IMR-90 (cell line): Measurements from ENCODE around the gene LEKR1. TPM values are rescaled to one million over a fixed set of nuclear protein-coding genes. Genes with fewer than 3 reads are reported as not detected.

Experiments used
- FOS ChIP-seq: fragments of 150-350 bp; IDR thresholded peaks from 2 replicates; pipeline ENCODE4 v1.6.1; 2016; ENCODE audit warnings: low read depth, low read length
- polyA plus RNA-seq, 3 experiments: library from polyadenylated mRNA; depleted of rRNA; stranded (reverse); fragments of >200 nt; gene quantifications; 2 replicates each; pipeline ENCODE4 v1.2.3, GENCODE V29; 2012; ENCODE audit warnings: low replicate concordance in 1 of 3
- total RNA-seq: library from RNA; depleted of rRNA; stranded (reverse); fragments of >200 nt; gene quantifications from 2 replicates; pipeline ENCODE4 v1.2.3, GENCODE V29; 2012
- TF ChIP-seq, protein P1 (sequence below): fragments of 150-350 bp; IDR thresholded peaks from 2 replicates; pipeline ENCODE4 v1.6.1; 2017; ENCODE audit warnings: mild to moderate bottlenecking, antibody characterized with exemption, low read length, low read depth

Gene LEKR1
- total and polyA plus RNA-seq, 2 of the 4 experiments (the other 2 are of a cell fraction), result 0.19 to 0.36 TPM

DNA sequence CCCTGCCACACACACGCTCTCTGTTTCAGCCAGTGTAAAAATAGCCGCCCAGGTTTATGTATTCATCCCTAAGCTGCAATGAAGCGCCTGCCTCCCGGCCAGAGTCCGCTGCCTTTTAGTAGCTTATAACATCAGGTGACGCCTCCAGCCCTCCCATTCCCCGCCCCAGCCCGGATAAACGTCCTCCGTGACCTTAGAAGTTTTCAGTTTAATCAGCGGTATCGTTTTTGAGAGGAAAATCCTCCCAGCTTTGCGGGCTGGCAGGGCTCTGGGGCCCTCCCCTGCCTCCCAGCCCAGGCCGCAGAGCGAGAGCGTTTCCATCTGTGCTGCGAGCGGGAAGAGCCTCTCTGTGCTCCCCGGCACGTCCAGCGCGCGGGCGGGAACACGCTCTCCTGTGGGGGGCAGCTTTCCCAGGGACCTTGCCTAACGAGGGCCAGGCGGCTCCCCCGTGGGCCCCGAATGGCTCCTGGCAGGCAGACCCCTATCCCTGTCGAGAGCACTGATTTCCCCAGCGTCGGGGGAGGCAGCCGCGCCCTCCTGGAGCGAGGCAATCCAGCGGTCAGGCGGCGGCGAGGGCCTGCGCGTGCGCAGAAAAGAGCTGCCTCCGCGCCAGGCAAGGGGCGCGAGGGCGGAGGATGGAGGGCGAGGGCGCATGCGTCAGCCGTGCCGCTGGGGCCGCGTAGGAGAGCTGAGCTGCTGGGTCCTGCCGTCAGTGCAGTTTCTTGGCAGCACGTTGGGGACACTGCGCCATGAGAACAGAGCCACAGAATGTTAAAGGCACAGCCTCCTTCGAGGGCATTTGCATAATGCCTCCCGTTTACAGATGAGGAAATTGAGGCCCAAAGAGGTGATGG is 262.7 kb downstream of the LEKR1 start (continued):
- 0 out of 2 replicates have a peak, but pooled peaks have one; percentile 2 for TF ChIP-seq FOS
- TF ChIP-seq, protein P1, sequence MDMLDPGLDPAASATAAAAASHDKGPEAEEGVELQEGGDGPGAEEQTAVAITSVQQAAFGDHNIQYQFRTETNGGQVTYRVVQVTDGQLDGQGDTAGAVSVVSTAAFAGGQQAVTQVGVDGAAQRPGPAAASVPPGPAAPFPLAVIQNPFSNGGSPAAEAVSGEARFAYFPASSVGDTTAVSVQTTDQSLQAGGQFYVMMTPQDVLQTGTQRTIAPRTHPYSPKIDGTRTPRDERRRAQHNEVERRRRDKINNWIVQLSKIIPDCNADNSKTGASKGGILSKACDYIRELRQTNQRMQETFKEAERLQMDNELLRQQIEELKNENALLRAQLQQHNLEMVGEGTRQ, result peak; percentile 67
